ENCODE data around the gene GHRH. TPM values are rescaled to one million over a fixed set of nuclear protein-coding genes. Genes with fewer than 3 reads are reported as not detected.

GHRH gene, protein sequence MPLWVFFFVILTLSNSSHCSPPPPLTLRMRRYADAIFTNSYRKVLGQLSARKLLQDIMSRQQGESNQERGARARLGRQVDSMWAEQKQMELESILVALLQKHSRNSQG
- not detected for total RNA-seq

DNA sequence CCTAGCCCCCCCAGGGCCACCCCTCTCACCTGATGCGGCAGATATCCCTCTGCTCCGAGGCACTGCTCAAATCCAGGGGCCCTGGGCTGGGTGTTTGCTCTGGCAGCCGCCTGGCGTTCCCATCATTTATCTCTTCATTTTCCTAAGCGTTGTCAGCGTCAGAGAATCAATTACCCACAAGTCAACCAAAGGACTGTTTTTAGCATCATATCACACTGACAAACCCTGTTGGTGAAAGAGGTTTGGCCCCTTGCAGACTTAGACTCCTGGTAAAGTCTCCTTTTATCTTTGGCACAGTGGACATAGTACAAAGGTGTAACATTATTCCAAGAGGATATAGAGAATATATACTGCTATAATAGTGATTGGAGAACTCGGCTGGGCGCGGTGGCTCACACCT is at the start of gene GHRH:
TSS of gene GHRH (minus strand) at position 101 of the 400 bp plus-strand sequence. CDS start 4,925 bp downstream, outside the sequence.
- intact Hi-C loops (cut with DNase I), result no loop called here

DNA sequence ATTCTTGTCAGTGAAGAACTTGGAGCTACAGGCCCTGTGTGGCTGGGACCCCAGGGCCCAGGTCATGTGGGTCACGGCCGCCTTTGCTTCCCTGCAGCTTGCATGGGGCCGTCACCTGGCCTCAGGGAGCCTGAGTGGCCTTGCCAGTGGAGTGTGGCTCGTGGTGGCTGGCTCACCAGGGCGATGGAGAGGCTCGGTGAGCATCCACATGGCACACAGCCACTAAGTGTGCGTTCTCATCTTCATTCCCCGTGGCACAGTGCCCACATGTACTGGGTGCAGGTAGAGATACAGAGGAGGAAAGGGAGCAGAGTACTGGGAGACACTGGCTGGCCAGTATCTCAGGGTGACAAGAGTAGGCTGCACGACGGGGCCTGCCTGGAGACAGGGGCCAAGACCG is 49.3 kb upstream of the GHRH start:
- TF ChIP-seq POLR2A (IDR thresholded peaks at IDR 0.05), result no peak
- TF ChIP-seq, protein P1, sequence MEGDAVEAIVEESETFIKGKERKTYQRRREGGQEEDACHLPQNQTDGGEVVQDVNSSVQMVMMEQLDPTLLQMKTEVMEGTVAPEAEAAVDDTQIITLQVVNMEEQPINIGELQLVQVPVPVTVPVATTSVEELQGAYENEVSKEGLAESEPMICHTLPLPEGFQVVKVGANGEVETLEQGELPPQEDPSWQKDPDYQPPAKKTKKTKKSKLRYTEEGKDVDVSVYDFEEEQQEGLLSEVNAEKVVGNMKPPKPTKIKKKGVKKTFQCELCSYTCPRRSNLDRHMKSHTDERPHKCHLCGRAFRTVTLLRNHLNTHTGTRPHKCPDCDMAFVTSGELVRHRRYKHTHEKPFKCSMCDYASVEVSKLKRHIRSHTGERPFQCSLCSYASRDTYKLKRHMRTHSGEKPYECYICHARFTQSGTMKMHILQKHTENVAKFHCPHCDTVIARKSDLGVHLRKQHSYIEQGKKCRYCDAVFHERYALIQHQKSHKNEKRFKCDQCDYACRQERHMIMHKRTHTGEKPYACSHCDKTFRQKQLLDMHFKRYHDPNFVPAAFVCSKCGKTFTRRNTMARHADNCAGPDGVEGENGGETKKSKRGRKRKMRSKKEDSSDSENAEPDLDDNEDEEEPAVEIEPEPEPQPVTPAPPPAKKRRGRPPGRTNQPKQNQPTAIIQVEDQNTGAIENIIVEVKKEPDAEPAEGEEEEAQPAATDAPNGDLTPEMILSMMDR (IDR thresholded peaks at IDR 0.05), result no peak
- H3K27me3 ChIP-seq, result no peaks in the 10 kb centered on the region
- H3K9me3 ChIP-seq, result no peaks in the 10 kb centered on the region
- 90 to 93% methylated on average over 5 to 10 of the region's 11 CpGs for whole genome bisulfite sequencing, 2 donors
- DNase-seq, result no peak
- peaks cover 4 to 88% (median 6%) of the 10 kb centered on the region in 3 donors for H3K36me3 ChIP-seq
- peaks cover 6 to 90% (median 33%) of the 10 kb centered on the region in 3 donors for H3K4me1 ChIP-seq
- H3K4me3 ChIP-seq, result no peak overlapping the region
- intact Hi-C loops (cut with DNase I), result no loop called here
- H3K27ac ChIP-seq, result peak overlapping the region in 2 of 4 donors; percentile 87 to 89

More for the DNA sequence above, at the start of gene GHRH:
- WGBS, 2 donors, result 82 to 85% methylated on average over 7 to 9 of the region's 9 CpGs
- H3K36me3 ChIP-seq, result no peaks in the 10 kb centered on the region
- H3K9me3 ChIP-seq, result no peaks in the 10 kb centered on the region
- TF ChIP-seq, protein P1 (IDR thresholded peaks at IDR 0.05), result no peak
- no peak for TF ChIP-seq POLR2A (IDR thresholded peaks at IDR 0.05)
- H3K4me1 ChIP-seq, result peaks cover 0 to 9% (median 3%) of the 10 kb centered on the region in 3 donors
- DNase-seq, result no peak
- no peak within 1 kb of the TSS for H3K4me3 ChIP-seq
- no peak within 1 kb of the TSS for H3K27ac ChIP-seq
- H3K27me3 ChIP-seq, result peaks cover 0 to 17% (median 0%) of the 10 kb centered on the region in 4 donors

DNA sequence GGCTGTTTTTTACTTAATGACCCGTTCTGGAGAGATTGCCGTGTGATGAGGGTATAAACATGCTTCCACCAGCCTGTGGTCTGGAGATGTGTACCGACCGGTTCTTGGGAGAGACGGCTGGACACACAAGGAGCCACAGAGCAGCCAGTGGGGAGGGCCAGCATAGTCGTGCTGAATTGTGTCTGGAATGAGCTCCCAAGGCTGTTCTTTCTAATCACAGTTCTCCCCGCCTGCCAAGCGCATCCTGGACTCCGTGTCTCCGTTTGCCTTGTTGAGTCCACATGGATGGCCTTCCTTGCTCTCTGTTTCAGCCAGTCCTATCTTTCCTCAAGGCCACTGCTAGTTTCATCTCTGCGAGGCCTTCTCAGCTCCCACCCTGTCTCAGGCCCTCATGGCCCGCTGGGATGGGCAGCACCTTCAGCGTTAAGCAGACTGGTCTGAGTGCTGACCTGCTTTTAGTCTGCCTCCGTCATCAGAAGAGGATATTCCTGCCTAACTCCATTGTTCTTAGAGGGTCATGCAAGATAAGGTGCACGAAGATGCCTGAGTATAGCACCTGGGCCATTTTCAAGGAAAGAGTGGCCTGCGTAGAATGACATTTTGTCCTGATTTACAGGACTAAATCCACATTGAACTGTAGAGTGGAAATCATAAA is 48.4 kb upstream of the GHRH start:
- Histone ChIP-seq H3K27ac (peak overlapping the region in 3 of 4 donors; percentile 6 to 87 (median 56)), H3K4me3 (no peak overlapping the region), H3K9me3 (no peaks in the 10 kb centered on the region), H3K27me3 (no peaks in the 10 kb centered on the region), H3K36me3 (peaks cover 4 to 88% (median 5%) of the 10 kb centered on the region in 3 donors), H3K4me1 (peaks cover 0 to 85% (median 27%) of the 10 kb centered on the region in 3 donors)
- intact Hi-C loops (cut with DNase I), result no loop called here
- TF ChIP-seq POLR2A (IDR thresholded peaks at IDR 0.05), result no peak
- TF ChIP-seq, protein P1 (IDR thresholded peaks at IDR 0.05), result no peak
- 76 to 83% methylated on average over 13 to 16 of the region's 16 CpGs for WGBS, 2 donors
- DNase-seq, result no peak

DNA sequence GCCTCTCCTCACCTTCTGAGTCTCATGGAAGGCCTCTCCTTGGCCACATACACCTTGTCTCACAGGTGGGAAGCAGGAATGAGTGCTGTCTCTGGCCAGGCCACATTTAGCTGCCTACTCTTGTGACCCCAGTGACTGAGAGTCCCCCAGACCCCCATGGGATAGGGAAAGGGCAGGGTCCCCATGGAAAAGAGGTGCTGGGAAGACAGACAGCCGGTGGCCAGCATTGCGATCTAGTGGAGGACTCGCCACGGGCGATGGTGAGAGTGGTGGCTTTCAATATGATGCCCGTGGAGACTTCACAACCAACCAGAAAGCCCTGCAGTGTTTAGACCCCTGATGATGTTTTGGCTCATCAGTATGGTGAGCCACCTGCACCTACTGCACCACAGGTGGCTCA is 47.7 kb upstream of the GHRH start:
- TF ChIP-seq, protein P1 (IDR thresholded peaks at IDR 0.05), result no peak
- no peak for TF ChIP-seq POLR2A (IDR thresholded peaks at IDR 0.05)
- H3K27me3 ChIP-seq, result no peaks in the 10 kb centered on the region
- peak overlapping the region in 2 of 4 donors; percentile 56 to 87 for H3K27ac ChIP-seq
- H3K36me3 ChIP-seq, result peaks cover 4 to 94% (median 5%) of the 10 kb centered on the region in 3 donors
- no peaks in the 10 kb centered on the region for H3K9me3 ChIP-seq
- intact Hi-C loops (cut with DNase I), result no loop called here
- no peak overlapping the region for H3K4me3 ChIP-seq
- H3K4me1 ChIP-seq, result peaks cover 0 to 77% (median 22%) of the 10 kb centered on the region in 3 donors
- WGBS, 2 donors, result 96 to 100% methylated on average over 5 to 6 of the region's 6 CpGs
- no peak for DNase-seq
